HG03139 (cell line): ENCODE results near the gene CPNE4.
A peak's percentile ranks its signal among the peaks of the same experiment; 100 is the strongest.

Source experiments
- ATAC-seq: cut with Tn5 transposase; IDR thresholded peaks from one replicate; pipeline ENCODE4 v1.9.1; 2021; ENCODE audit not compliant: unreplicated experiment

CPNE4 gene

DNA sequence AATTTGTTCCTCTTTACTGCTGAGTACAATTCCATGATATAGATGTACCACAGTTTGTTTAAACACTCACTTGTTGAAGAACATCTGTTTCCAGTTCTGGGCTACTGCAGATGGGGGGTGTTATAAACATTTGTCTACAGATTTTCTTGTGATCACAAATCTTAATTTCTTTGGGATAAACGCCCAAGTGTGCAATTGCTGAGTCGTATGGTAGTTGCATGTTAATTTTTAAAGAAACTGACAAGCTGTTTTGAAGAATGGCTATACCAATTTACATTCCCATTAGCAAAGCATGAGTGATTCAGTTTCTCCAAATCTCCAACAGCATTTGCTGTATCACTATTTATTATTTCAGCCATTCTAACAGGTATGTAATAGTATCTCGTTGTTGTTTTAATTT is 290.0 kb downstream of the CPNE4 start:
- ATAC-seq, result no peak

DNA sequence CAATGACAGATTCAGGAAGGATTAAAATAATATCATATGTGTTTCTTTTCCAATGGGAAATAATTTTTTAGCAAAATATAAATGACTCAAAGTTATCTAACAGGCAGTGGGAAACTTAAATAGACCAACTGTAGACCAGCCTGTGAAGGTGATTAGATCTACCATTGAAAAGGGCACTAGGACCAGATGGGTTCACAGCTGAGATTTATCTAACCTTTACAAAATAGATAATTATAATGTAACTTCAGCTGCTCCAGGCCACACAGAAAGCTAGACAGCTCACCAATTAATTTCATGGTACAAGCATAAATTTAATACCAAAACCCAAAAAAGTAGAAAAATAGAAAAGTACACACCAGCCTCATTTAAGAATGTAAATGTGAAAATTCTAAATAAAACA is 291.7 kb downstream of the CPNE4 start:
- ATAC-seq, result no peak

DNA sequence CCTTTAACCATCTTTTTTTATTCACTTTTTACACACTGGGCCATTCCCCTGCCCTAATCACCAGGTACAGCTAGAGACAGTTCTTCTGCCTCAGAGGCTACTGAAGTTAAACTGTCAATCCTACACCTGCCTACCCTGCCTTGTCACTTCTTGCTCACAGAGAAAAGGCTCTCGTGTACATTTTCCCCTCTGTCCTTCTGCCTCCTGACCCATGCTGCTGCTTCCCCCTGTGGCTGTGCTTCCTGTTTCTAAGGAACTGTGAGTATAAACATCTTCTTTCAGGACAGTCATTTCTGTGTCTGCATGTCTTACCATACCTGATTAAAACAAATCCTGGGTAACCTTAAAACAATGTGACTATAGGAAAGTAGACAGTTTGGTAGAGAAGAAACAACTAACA is 295.6 kb downstream of the CPNE4 start:
- ATAC-seq, result no peak

DNA sequence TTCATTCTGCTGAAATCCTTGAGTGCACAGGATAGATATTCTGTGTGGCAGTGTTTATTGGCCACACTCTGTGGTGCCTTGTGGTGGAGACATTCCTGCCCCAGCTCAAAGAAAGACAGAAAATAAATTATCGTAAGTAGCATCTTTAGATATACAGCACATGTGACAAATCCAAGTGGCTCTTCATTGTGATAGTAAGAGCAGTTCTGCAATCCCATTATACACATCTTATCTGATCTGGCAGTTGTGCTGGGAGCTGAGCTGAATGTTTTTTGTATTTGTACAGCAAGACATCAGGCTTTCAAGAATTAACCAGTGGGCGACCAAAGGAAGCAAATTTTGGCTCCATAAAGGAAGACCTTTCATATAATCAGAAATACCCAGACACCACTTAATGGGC is 296.7 kb downstream of the CPNE4 start:
- ATAC-seq, result no peak

DNA sequence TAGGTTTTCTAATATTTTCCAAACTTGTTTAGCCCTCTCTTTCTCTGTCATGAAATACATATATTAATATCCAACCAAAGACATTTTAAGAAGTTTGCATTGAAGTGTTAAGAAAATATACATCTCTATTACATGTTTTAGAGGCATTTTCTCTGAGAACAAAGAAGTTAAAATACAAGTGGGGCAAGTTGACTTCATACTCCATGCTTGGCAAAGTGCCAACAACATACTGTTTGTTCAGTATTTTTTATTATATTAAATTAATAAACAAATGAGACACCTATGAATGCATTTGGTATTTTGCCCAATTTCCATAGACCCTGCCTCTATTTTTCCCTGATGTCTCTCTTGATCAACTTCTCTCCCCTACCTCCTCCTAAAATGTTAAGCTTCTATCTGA is 299.3 kb downstream of the CPNE4 start:
- no peak for ATAC-seq

DNA sequence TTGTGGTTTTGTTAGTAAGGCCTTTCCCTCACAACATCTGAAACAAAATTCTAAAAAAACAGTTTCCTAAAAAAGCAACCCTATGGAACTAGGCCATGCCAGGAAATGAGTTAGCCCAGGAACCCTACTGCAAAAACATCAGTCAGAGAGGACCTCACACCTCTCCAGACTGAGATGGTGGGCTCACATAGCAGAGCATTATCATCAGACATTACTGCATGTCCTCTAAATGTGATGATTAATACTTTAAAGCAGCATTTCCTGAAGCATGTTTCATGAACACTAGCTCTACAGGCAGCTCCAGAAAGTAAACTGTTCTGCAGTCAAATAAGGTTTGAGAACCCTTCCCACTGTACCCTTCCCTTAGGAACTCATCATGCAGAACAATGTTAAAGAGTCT is 299.7 kb downstream of the CPNE4 start:
- ATAC-seq, result no peak

DNA sequence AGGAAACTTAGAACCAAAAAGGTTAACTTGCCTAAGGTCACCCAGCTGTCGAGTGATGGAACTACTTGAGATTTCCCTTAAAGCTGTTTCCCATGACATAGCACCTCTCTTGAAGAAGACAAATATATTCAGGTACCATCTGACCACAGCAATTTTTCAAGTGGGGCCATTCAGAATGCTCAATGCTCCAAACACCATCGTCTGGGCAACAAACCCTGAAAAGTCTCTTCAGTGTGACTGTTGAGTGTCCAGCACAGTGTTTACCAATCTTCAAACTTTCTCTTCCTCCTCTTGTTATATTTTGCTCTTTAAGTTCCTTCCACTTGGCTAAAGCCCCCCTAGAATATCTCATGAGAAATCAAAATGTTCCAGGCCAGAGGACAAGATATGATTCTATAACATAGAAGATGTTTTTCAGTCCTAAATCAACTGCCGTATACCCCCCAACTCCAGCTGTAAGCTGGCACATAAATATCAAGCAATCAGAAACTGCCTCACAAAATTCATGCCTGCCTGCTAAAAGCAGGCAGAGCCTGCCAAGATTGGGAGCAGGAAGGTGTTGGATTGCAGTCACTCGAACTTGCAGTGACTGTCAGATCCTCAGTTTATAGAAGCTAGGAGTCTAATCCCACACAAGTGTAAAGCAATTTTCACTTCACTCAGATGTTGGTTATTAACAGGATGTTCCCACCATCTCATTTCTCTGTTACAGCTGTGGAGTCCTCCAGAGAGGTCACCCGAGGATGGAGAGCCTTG is 301.6 kb downstream of the CPNE4 start:
- ATAC-seq, result no peak

DNA sequence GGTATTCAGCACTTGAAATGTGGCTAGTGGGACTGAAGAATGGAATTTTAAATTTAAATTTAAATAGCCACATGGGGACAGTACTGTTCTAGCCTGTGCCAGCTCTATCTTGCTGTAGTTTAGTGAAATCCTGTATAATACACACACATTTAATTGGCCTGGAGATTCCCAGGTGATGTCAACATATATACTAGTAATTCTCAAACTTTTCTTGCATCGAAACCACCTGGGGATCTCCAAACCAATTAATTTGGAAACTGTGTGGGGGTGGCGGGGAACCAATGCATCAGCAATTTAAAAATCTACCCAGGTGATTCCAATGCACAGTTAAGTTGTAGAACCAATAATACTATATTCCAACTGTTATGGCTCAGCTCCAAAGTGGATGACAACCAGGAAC is 303.1 kb downstream of the CPNE4 start:
- ATAC-seq, result no peak

DNA sequence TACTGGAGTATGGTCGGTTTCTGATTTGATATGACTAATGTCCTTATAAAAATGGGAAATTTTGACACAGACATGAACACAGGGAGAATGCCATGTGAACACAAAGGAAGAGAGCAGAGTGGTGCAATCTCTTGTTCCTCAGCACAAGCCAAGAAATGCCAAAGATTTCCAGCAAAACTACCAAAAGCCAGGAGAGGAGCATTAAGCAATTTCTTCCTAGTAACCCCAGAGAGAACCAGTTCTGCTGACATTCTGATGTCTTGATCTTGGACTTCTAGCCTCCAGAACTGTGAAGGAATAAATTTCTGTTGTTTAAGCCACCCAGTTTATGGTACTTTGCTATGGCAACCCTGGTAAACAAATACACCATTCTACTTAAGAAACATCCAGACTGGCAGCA is 304.2 kb downstream of the CPNE4 start:
- no peak for ATAC-seq

DNA sequence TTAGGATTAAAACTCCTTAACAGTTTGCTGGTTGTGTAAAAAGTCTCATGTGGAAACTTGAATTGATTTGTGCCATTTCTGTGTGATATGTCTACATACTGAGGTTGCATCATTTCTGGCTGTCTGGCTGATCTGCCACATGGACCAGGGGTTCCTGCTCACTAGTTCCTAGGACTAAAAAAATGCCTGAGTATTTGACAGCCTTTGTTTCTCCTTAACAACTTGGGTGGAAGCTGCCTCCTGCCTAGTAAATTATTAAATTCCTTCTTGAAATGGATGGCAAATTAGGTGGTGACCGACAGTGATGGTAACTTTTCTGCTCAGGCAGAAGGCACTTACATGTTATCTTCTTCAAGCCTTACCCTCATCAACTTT is 305.2 kb downstream of the CPNE4 start:
- ATAC-seq, result no peak

DNA sequence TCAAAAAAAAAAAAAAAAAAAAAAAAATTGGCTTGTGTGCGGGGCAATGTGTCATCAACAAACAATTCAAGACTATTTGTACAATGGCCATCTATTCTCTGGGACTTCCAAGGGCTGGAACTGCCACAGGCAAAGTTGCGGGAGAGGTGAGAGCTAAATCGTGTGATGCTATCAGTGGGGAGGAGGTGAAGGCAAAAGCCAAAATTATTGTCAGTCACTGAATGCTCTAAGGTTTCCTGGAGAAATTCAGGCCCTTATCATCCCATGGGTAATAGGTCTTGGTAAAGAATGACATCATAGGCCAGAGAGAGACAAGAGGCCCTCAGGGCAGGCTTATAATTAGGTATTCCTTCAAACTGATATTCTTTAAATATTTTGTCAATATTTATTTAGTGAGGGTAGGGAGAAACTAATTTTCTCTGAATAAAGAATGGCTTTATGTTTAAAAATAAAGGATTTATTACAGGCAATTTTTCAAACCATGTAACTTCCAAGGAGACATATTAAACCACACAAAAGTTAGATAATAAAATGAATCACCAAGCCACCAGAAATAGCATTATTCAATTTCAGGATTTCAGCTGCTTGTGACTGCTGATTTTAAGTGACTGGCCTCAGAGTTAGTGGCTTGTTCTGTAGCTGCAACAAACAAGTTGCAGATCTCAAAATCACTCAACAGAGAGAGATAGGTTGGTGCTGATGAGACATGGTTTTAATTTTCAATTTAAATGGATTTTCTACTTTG is 305.7 kb downstream of the CPNE4 start:
- ATAC-seq, result no peak

DNA sequence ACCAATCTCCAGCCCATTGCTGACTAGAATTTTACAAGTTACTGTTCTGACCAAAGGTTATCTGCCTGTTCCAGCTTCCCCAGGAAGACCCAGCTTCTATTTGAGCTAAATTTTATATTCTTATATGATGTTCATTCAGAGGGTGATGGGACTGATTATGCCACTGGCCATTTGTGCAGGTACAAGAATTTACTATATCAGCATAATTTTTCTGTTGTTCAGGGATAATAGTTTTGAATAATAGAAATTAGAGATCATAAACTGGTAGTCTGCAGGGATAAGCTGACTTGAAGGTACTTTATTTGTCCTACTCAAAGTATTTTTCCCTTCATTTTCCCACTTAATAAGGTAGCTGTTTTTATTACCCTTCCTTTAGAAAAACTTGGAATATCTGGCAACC is 309.4 kb downstream of the CPNE4 start:
- ATAC-seq, result no peak

DNA sequence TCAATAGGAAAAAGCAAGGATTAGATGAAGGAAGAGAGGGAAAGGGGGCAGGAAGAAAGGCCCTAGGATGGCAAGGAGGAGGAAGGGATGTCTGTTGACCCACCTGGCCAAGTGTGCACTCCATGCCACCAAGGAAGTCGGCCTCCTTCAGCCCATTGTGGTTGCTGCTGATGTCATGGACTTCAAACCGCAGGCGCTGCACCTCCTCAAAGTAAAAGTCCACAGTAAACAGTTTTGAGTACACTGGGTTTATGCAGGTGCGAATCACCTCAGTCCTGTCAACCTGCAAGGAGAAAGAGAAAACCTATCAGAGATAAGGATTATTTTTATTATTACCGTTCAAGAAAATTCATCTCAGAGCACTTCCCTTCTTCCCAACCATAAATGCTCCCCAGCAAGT is 311.5 kb downstream of the CPNE4 start:
- ATAC-seq, result no peak

DNA sequence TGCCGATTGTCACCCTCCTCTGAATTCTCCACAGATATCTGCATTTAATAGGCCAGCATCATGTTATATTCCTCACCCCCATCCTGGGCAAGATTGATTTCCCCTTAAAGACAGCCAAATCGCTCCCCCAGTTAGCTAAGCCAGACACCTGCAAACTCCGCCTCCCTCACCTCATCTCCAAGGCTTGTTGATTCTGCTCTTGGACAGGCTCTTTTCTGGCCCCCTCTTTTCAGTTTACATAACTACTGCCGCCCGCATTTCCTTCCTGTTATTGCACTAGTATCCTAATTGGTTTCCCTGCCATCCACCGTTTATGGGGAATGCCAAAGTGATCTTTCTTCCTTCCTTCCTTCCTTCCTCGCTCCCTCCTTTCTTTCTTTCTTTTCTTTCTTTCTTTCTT is 317.3 kb downstream of the CPNE4 start:
- no peak for ATAC-seq

DNA sequence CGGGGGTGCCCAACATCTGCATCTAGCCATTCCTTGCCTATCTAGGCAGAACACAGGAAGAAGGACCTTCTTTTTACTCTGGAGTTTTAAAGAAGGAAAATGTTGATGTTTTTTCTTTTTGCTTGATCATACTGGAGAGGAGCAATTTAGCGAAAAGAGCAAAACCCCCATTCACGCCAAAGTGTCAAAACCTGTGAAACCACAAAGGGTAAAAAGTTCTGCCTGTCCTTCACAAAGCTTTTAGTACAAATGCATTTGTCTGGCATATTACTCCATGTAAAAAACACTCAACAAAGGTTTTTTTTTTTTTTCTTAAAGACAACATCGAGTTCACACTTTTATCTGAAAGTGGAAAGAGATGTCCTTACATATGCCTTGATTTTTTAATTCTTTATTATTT is 317.9 kb downstream of the CPNE4 start:
- ATAC-seq, result no peak

DNA sequence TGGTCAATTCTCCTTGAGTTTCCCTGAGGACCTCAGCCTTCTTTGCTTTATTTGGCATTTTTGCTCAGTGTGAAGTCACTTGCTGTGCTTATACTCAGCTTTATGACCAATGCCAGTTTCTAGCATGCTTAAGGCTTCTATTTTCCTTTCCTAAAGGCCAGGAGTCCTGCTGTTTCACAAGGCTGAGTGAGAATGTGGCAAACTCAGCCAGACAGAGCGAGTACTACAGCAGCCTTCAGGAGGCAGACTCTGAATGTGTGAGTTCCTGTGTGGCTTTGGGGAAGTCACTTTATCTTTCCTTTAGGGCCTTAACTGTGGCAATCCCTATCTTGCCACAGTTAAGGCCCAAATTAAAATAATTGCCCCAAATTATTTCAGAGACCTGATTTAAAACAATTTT is 318.8 kb downstream of the CPNE4 start:
- ATAC-seq, result no peak

DNA sequence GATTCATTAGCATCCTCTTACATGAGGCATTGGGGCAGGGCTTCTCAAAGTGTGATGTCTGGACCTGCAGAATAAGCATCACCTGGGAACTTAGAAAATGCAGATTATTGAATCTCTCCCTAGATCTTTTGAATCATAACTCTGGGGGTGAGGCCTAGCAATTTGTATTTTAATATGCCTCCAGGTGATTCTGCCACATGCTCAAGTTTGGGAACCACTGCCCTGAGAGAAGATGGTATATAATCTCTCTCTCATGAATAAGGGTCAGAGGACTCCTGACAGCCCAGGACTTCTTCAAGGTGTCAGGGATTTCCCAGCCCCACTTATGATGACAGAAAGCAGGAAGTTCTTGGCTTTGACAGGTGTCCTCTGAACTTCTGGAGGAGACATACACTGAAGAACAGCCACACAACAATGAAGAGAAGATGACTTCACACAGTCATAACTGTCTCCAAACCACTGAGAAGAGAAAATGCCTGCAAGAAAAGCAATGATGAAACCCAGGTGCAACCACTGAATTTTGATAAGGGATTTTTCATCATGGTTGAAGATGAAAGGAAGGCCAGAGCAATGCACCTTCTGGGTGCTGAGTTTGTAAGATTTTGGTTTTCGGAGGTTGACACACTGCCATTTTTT is 320.1 kb downstream of the CPNE4 start:
- ATAC-seq, result peak; percentile 78

DNA sequence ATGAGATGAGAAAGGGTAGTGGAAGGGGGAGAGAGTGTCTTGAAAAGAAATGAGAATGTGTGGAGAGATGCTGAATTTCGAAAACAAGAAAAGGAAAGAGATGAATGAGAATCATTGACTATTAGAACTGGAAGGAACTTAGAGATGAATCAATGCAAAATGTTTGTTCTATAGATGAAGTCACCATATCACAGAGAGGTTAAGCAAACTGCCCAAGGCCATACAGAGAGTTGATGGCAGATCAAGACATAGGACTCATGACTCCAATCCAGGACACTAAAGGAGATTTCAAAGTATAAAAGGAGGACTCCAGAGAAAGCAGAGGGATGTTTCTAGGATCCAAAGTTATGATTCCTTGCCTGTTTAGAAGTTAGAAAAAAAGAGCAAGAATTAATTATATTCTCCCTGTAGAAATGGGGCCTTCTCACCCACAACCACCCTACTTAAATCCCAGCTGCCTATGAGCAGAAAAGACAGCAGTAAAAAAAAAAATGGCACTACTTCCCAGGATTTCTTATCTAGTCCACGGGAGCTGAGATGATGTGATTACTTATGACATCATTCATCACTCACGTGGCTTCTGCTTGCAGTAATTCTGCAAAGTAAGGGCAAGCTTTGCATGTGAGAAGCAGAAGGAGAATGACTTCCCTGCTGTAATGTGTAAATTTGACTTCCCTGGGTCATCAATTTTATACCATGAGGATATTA is 321.2 kb downstream of the CPNE4 start:
- ATAC-seq, result no peak

DNA sequence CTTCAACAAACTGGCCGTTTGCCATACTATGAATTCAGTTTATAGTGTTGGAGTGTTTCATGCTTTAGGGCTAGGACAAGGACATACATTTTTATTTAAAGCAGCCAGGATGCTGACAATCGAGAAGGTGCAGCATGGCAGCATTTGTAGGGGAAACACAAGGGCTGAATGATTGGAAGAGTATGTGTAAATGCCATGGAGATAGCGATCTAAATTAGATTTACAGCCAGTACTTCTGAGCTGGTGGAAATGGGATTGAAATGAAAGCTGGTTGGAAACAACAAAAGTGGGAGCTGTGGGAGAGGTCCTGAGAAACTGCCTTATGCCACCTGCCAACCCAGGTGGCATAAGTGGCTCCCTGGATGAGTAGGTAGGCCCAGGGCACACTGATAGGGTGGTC is 322.2 kb downstream of the CPNE4 start:
- ATAC-seq, result no peak

DNA sequence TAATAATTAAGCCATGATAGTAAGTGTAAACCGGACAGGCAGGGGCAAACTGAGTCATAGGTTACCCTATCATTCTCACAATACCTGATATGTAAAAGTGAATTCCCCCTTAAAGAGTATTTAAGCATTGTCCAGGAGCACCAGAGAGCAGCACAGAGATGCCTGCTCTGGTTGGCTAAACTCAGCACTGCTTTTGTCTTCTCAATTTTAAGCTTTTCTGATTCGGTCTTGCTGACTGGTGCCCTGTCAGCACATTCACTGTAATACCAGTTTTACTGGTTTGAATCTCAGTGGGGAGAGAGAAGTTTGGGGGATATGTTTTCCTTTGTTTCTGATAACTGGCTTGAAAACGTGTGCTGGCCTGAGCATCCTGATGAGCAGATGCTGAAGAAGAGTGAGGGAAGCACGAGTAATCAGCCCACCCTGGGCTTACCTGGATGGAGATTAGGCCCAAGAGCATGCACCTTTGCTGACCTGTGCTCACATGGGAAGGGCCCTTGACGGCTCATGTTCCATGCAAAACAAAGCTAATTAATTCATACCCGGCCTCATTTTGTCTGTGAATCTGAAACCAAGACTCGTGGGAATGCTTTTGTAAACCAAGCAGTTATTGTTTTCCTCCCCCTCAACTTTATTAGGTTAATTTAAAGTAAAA is 323.6 kb downstream of the CPNE4 start:
- ATAC-seq, result no peak

DNA sequence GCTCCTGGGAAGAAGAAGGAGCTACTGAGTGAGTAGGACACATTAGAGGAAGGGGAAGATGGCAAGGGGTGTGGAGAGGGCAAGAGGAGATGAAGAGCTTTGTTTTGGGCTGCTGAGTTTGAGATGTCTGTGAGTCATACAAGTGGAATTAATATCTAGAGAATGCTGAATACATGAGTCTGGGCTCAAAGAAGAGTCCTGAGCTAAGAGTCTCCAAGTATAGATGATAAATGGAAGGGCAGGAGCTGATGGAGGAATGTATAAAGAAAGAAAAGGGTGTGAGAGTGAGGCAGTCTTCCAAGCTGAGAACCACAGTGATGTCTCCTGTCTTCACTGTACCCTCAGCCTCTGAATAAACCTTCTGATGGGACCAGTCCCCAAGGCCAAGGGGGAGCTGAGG is 326.6 kb downstream of the CPNE4 start:
- ATAC-seq, result no peak
